ENCODE results near the gene PITPNB.

DNA sequence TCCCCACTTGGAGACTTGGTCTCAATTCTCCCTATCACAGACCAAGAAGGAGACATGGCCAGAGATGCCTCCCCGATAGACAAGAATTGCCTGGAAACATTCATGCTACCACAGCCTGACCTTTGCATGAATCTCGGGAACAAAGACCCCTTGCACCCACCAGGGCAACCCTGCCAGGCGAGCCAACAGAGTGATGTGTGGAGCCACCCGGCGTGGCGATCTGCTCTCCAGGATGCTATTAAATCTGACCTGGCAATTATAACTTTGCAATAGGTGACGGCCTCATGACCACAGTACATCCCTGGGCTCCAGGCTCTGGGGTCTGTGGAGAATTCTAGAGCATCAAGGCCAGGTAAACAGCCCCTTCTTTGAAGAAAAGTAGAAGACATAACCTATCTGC is 86.5 kb downstream of the PITPNB start:
- TF ChIP-seq, protein P1, sequence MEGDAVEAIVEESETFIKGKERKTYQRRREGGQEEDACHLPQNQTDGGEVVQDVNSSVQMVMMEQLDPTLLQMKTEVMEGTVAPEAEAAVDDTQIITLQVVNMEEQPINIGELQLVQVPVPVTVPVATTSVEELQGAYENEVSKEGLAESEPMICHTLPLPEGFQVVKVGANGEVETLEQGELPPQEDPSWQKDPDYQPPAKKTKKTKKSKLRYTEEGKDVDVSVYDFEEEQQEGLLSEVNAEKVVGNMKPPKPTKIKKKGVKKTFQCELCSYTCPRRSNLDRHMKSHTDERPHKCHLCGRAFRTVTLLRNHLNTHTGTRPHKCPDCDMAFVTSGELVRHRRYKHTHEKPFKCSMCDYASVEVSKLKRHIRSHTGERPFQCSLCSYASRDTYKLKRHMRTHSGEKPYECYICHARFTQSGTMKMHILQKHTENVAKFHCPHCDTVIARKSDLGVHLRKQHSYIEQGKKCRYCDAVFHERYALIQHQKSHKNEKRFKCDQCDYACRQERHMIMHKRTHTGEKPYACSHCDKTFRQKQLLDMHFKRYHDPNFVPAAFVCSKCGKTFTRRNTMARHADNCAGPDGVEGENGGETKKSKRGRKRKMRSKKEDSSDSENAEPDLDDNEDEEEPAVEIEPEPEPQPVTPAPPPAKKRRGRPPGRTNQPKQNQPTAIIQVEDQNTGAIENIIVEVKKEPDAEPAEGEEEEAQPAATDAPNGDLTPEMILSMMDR (IDR thresholded peaks at IDR 0.05) = no peak
- TF ChIP-seq POLR2A (IDR thresholded peaks at IDR 0.05) (no peak), POLR2AphosphoS5 (IDR thresholded peaks at IDR 0.05; ENCODE audit: insufficient read depth in 1 of 2, low read depth in 1 of 2) (no peak)
